RCC 7860 (cell line): ENCODE results near the gene KDM1A.

Experiments used
- DNase-seq: peaks from one replicate; pipeline ENCODE4 v3.0.0-alpha.2; 2015; ENCODE audit warnings: low spot score
- FAIRE-seq: peaks from 2 replicates; lab custom pipeline; 2012; peaks lifted over from hg19 to GRCh38; lab: Jason Lieb, UNC

KDM1A gene

GRCh38 chr1:23103001-23103889 is 84.0 kb downstream of the KDM1A start:
- peak; percentile 71 for FAIRE-seq
- DNase-seq = peak; percentile 73

DNA sequence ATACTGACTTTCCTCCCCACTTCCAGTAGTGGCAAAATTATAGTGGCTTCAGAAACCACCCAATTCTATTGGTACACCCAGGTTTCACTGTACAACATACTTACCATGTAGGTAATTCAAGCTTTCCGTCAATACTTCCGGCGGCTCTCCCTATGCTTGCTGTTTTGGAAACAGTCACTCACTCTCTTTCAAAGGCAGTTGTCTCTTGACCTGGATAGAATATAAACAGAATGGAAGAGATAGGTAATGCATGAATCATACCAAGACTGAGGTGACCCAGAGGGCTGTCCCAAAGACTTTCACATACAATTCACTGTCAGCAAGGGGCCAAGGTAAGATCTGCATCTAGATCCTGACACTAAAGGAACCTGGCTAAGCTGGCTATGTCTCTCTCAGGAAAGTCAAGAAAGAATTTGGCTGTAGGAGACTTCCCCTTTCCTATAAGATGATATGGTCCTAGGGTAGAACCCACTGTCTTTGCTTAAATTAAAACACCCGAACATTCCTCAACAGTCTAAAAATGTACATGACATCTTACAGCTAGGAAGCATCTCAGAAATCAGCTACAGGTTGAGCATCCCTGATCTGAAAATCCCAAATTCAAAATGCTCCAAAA is 89.8 kb downstream of the KDM1A start:
- FAIRE-seq (no peak), DNase-seq (no peak)

DNA sequence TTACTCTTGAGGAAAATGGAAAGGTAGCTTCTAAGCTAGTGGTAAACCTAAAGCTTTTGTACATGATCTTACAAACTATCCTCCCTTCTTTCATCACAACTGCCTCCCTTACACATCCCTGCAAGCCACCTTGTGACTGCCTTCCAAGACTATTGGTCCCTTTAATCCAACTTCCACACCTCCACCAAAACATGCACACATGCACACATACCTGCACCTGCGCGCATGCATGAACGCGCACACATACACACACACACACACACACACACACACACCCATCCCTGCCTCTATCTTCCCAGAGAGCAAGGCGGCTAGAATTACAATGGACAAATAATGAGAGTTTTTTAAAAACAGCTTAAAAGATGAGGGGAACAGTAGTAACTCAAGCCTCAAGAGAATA is 91.1 kb downstream of the KDM1A start:
- no peak for FAIRE-seq

GRCh38 chr1:23111600-23112535 is 92.6 kb downstream of the KDM1A start:
- DNase-seq = no peak
- FAIRE-seq = no peak

More for the DNA sequence above, 91.1 kb downstream of the KDM1A start:
- DNase-seq = no peak

GRCh38 chr1:23114424-23115079 is 95.3 kb downstream of the KDM1A start:
- FAIRE-seq (no peak), DNase-seq (no peak)

- FAIRE-seq (no peak), DNase-seq (no peak)
Observed at GRCh38 chr1:23116216-23116836, 97.1 kb downstream of the KDM1A start.

GRCh38 chr1:23116921-23117699 is 97.8 kb downstream of the KDM1A start:
- FAIRE-seq = no peak
- DNase-seq = no peak

DNA sequence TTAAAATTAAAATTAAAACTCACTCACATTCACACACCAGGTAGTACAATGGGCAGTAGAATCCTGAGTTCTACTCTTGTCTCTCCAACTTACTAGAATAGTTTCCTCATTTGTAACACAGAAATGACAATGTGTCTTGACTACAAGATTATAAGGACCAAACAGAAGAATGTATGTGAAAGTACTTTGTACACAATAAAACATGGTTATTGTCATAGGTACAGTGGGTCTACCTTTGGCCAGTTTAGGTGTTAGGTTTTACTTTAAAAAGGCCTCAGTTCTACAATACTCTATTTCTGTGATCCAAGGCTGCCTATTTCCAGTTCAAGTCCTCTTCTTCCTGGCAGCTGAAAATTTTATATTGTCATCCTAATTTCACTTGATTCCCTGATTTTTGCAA is 99.1 kb downstream of the KDM1A start:
- FAIRE-seq (no peak), DNase-seq (no peak)

- DNase-seq (peak; percentile 43), FAIRE-seq (no peak)
Observed at GRCh38 chr1:23118957-23119792, 99.9 kb downstream of the KDM1A start.

DNA sequence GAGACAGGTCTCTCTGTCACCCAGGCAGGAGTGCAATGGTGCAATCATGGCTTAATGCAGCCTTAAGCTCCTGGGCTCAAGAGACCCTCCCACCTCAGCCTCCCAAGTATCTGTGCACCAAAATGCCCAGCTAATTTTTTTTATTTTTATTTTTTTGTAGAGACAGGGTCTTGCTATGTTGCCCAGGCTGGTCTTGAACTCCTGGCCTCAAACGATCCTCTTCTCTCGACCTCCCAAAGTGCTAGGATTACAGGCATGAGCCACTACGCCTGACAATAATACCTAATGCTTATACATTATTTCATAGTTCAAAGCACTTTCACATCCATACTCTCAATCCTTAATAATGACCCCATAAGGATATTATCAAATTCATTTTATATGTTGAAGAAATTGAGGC is 101.1 kb downstream of the KDM1A start:
- DNase-seq = no peak
- FAIRE-seq = no peak

DNA sequence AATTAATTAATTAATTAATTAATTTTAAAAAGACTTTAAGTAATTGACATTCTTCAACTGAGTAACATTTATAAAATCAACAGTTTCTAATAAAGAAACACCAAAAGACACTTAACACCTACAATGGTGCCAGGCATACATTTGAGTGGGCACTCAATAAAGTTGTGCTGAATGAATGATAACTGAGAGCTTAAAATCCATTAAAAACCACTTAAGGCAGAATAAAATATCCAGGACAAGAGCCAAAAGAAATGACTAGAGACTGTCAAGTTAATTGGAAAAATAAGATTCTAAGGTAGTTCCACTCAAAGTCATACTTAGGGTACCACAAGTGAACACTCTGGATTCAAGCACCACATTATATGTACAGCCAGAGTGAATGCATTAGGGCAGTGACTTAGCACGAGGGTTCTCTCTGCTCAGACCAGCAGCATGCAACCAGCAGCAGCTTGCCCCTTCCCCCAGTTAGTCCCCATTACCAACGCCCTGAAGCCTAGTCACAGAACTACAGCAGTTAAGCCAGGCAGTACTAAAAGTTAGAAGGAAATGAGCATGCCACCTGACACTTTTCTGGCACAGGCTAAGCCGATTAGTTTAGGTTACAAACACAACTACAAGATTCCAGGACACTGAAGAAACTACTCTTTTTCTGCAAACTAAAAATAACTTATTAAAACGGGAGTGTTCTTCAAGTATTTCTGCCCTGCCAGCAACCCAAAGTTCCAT is 102.9 kb downstream of the KDM1A start:
- no peak for DNase-seq
- no peak for FAIRE-seq

DNA sequence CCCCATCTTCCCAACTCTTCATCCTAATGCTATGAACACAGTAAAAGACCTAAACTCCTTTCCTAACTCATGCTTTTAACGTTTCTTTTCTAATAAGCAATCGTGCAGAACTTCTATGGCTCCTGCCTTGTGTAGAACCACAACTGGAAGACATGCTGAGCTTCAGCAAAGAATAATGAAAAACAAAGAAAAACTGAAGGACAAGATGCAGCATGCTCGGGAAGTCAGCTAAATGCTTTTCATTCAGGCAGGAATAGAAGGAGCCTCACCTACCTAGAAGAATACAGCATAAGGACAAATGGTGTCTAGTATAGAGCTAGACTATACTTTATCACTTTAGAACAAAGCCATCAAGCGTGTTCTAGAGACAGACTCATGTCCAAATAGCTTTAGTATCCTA is 103.5 kb downstream of the KDM1A start:
- FAIRE-seq (no peak), DNase-seq (no peak)

DNA sequence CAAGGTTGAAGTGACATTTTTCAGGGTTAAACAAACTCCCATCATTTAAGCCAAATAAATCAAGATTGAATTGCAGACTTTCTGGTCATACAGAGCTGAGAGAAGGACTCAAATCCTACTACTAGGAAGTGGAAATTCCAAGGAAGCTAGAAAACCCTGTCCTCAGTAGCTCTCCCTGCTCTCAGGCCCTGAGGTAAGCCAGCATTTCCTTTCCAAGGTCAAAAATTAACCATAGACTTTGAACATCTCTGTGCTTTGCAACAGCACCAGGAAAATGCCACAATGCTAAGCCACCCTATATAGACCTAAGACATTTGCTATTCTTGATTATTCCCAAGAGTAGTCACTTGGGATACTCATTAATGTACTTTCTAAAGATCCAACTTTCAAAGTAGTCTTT is 104.3 kb downstream of the KDM1A start:
- DNase-seq = peak; percentile 37
- FAIRE-seq = peak; percentile 88

DNA sequence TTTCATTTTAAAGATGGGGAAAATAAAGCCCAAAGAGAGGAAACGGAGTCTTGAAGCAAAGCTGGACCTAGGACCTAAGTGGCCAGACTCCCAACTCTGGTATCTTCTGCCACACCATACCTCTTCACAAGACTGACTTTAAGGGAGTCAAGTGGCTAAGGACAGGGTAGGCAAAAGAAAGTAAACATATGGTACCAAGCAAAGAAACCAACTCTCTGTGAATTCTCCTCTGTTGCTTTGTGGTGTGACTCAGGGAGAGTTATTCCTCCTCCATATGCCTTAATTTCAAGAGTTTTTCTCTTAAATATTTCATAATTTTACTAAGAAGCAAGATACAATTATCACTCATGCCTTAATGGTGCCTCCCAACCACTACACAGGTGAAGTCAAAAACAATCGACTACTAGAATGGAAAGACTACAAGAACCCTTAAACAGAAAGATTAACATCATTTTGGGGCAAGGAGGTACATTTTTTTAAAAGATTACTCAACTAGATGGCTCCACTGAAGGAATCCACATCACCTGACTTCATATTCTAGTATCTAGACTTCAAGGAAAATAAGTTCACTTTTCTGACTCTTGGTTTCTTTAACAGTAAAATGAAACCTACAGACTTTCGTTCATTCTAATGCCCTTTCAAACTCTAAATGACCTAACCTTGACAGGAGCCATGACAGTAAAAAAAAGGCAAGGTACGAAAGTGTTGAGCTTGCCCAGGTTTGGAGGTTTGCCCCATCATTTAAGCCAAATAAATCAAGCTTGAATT is 105.2 kb downstream of the KDM1A start:
- no peak for FAIRE-seq
- no peak for DNase-seq

DNA sequence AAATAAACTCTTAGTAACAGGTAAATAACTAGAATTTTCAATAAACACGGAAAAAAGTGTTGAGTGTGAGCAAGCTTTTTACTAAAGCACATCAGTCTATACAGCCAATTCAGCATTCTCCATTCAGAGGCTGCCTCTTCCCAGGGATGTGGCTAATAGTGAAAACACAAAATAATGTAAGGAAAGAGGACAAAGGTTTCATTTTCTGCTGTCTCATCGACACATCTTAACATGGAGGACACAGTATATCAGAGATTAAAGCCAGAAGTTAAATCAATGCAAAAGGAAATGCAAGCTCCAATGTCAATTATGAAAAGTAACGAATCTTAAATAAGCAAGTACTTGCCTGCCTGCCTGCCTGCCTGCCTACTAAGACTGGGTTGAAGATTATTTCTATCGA is 106.2 kb downstream of the KDM1A start:
- DNase-seq = no peak
- FAIRE-seq = no peak

DNA sequence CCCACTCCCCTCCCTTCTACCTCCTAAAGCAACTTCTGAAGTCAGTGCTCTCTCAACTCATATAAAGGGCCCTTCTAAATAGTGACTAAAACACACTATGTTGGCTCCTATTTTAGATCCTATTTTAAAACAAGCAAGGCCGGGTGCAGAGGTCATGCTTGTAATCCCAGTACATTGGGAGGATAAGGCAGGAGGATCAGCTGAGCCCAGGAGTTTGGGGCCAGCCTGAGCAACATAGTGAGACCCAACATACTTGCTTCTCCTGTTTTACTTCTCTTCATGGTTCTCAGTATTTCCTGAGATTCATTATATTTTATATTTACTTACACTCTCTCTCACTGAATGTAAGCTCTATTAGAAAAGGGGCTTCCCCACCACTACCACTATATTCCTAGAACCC is 106.9 kb downstream of the KDM1A start:
- DNase-seq = no peak
- no peak for FAIRE-seq

GRCh38 chr1:23126801-23127200 is 107.5 kb downstream of the KDM1A start:
- DNase-seq = no peak
- no peak for FAIRE-seq
